Adipose tissue (tissue), 3 donors: ENCODE results near the gene SEC14L2. TPM values are rescaled to one million over a fixed set of nuclear protein-coding genes. Genes with fewer than 3 reads are reported as not detected.

Experiments used
- H3K27ac ChIP-seq: one replicate; pipeline ENCODE4 v1.5.1; 2013; ENCODE audit warnings: low read depth, low read length
- WGBS, 3 donors: extraction: QIAGEN DNeasy Blood & Tissue Kit; methylation state at CpG; one replicate each; pipeline ENCODE4 v1.1.7; 2013; 5-methylcytosine and 5-hydroxymethylcytosine counted together
- polyA plus RNA-seq, 3 donors: library from polyadenylated mRNA; stranded (reverse); fragments of 200-250 nt; gene quantifications; one replicate each; pipeline ENCODE4 v1.2.3, GENCODE V29; 2013
- donor health status: healthy with polysubstance abuse.
- donor health status: Bipolar disorder and iron deficiency.
- donor health status: healthy.

Gene SEC14L2
- polyA plus RNA-seq, 3 donors, result 2.7 to 3.8 (median 3.6) TPM

DNA sequence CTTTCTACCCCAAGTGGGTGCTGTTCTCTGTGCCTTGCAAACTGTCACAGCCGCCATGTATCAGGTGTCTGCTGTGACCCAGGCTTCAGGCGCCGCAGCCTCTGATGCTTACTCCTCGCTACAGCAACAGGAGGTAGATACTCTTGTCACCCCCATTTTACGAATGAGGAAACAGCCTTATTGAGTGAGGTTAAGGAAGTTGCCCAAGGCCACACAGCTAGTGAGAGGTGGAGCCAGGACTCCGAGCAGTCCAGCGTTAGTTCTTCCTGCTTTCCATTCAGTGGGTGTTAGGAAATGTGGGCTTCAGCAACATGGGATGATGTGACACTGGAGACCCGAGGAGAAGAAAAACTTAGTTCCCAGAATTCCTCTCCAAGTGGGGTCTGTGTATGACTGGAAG lies 23.9 kb upstream of the SEC14L2 start:
- 43 to 58% (median 44%) methylated on average over 8 of the region's 8 CpGs for WGBS, 3 donors
- no peak overlapping the region for H3K27ac ChIP-seq

DNA sequence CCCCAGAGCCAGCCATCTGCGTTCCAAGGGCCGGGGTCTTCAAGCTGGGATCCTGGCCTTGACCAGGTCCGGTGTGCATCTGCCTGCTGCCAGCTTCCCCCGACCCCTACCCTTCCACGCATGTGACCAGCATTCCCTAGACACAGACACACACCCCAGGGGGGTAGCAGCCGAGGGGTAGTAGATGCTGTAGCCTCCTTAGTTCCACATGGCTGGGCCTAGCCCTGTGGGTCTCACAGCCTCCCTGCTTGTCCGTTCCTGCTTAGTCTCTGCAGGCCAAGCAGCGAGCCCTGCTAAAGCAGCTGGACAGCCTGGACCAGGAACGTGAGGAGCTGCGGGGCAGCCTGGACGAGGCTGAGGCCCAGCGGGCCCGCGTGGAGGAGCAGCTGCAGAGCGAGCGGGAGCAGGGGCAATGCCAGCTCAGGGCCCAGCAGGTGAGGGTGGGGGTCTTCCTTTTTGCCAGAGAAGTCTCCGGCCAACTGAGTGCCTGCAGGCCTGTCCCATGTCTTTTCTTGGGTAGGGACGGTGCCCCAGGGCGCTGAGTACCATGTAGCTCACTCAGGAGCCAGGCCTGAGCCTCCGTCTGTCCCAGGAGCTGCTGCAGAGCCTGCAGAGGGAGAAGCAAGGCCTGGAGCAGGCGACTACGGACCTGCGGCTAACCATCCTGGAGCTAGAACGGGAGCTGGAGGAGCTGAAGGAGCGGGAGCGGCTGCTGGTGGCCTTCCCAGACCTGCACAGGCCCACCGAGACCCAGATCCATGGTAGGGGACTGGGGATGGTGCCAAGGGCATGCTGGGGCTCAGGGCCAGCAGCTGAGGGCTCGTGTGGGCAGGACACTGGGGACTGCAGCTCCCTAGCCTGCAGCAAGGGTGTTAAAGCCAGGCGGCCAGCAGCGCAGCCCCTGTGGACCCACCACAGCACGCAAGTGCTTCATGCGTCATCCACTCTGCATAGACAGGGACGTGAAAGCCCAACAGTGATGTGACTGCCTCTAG lies 23.2 kb upstream of the SEC14L2 start:
- 83 to 86% (median 84%) methylated on average over 33 of the region's 33 CpGs for WGBS, 3 donors
- H3K27ac ChIP-seq, result no peak overlapping the region

DNA sequence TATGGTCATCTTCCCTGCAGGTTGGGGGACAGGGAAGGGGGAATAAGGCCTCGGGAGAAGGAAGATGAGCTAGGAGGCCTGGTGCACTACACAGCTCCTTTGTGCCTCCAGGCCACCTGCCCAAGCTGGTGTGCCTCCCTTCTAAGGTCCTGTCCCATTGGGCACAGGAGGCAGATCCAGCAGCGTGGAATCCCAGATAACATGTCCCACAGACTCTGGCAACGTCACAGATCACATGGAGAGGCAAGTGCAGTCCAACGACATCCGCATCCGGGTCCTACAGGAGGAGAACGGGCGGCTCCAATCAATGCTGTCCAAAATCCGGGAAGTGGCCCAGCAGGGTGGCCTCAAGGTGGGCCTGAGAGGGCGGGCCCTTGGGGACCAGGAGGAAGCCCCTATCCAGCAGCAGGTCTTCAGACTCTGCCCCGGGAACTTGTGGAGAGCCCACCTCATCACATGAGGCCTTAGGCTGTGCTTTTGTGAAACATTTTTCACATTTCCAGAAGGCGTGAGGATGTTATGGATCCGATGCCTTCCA lies 21.4 kb upstream of the SEC14L2 start:
- WGBS, 3 donors, result 92 to 95% (median 93%) methylated on average over 13 of the region's 13 CpGs
- no peak overlapping the region for H3K27ac ChIP-seq

DNA sequence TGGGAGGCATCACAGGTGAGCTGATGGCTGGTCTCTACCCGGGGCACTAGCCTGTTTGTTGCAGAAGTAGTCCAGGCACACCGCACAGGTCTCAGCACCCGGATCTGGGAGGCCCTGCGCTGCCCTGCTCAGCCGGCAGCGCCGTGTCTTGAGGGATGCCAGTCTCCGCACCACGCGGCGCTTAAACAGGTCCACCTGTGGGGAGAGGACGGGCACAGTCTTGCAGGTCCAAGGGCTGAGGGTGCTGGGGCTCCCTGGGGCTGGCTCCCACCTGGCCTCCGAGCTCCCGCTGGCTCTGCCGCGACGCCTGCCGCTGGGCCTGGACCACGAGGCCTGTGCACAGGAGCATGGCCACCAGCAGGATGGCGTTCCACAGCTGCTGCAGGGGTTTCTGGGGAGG lies 16.8 kb upstream of the SEC14L2 start:
- WGBS, 3 donors, result 96% methylated on average over 19 to 20 of the region's 20 CpGs
- no peak overlapping the region for H3K27ac ChIP-seq

DNA sequence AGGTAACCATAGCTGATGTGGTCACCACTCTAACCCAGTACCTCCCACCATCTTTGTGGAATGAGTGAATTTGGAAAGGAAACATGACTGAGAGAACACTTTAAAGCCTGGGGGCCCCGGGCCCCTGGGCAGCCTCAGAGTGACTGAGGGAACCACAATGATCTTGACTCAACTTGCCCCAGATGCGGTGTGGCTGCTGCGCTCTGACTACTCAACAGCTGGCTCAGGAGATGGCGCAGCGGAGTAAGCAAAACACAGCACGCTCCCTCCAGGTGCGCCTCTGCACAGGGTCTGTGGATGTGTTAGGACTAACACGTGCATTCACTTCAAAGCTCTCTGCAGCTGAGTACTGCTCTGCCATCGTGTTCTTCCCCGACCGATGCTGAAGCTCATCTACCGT lies 15.6 kb upstream of the SEC14L2 start:
- 84 to 98% (median 85%) methylated on average over 12 of the region's 12 CpGs for WGBS, 3 donors
- H3K27ac ChIP-seq, result no peak overlapping the region

DNA sequence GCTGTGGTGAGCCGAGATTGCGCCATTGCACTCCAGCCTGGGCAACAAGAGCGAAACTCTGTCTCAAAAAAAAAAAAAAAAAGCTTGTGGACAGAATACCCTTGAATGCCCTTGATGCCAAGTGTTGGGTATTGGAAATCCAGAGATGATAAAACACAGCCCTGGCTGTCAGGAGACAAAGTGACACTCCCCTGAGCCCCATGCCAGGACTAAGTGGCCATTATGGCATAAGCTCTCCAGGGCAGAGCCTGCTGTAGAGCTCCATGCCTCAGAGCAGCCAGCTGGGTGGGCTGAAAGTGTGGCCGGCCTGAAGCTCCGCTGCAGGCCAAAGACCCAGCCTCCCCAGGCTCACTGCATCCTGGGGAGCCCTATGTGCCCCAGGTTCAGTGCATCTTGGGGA lies 14.5 kb upstream of the SEC14L2 start:
- no peak overlapping the region for H3K27ac ChIP-seq
- 88 to 100% (median 90%) methylated on average over 4 to 5 of the region's 5 CpGs for WGBS, 3 donors

DNA sequence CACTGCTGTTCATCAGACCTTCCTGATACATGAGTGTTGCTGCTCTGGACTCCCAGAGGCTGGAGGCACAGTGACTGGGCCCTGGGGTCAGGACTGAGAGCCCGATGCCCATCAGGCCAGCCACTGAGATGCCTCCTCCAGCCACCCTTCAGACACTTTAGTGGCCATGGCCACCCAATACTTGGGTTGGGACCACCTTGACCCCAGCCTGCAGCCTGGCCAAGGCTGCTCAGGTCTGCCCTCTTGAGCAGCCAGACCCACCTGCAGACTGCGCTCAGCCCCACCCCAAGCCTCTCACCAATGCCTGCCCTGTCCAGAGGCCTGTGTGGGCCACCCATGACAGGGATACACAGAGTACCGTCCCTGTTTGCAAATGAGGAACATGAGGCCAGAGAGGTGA lies 13.8 kb upstream of the SEC14L2 start:
- H3K27ac ChIP-seq, result no peak overlapping the region
- 56 to 87% (median 59%) methylated on average over 3 of the region's 3 CpGs for WGBS, 3 donors

DNA sequence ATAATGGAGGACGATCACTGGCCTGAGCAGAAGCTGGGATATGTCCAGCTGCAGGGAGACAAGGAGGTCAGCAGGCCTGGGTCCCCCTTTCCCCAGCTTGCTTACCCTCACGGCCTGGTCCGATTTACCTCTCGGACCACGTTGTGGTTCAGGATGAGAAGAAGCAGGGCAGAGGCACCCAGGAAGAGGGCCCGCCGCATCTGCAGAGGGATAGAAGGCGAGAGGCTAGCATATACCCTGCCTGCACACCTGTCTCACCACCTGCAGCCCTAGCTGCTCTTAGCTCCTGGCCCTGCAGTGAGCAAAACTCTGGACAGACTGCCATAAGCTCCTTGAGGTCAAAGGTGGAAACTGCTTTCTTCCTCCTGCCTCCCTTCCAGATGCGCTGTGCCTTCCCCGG lies 10.9 kb upstream of the SEC14L2 start:
- WGBS, 3 donors, result 92 to 96% (median 94%) methylated on average over 8 to 10 of the region's 10 CpGs
- no peak overlapping the region for H3K27ac ChIP-seq

DNA sequence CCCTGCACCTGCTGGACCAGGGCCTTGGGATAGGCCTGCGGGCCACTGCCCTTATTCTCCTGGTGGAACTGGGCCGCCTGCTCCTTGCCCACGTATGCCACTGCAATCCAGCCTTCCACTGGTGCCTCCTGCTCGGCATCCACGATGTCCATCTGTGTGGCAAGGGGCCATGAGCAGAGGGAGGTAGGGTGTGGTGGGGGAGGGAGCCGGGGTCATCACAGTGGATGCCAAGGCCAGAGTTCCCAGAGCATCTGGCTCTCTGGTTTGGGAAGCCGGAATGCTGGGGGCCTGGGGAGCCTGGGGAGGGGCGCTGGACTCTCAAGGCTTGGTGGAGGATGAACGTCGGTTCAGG lies 10.2 kb upstream of the SEC14L2 start:
- no peak overlapping the region for H3K27ac ChIP-seq
- WGBS, 3 donors, result 21 to 26% (median 26%) methylated on average over 10 of the region's 10 CpGs

DNA sequence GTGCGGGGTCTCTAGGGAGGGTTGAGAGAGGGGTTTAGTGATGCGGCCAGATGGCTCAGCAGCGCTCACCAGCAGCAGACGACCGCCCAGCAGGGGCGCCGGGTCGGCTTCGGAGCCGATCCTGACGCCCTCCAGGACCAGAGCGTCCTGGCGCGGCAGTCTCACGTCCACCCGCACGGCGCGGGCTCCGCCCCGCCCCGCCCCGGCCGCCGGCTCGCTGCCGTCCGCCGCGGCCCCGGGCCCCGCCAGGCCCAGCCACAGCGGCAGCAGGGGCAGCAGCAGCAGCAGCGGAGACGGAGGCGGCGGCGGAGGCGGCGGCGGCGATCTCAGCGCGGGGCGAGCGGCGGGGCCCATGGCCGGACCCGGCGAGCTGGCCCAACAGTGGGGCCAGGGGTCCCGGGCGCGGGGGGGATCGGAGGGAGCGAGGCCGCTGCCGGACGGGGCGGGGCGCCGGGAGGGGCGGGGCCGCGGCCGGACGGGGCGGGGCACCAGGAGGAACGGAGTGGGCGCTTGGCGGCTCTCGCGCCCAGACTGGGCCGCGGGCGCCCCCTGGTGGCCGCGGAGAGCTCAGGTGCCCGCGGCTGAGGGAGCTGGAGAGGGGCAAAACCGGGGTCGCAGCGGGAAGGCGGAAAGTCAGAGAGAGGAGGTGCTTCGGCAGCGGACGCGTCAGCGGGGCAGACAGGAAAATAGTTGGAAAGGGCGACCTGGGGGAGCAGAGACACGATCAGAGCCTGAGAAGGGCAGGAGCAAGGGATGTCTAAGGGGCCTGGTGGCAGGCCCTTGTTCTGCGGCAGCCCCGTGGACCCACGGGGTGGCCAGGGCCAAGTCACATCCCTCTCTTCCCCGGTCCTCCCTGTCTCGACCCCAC lies 9.6 kb upstream of the SEC14L2 start, which contains the start of gene RNF215:
Gene RNF215 (minus strand): TSS at position 452 of the 868 bp plus-strand sequence. CDS start 98 bp downstream, at position 354.
- 1 to 2% (median 2%) methylated on average over 44 to 94 of the region's 95 CpGs for WGBS, 3 donors
- no peak within 1 kb of the TSS for H3K27ac ChIP-seq

DNA sequence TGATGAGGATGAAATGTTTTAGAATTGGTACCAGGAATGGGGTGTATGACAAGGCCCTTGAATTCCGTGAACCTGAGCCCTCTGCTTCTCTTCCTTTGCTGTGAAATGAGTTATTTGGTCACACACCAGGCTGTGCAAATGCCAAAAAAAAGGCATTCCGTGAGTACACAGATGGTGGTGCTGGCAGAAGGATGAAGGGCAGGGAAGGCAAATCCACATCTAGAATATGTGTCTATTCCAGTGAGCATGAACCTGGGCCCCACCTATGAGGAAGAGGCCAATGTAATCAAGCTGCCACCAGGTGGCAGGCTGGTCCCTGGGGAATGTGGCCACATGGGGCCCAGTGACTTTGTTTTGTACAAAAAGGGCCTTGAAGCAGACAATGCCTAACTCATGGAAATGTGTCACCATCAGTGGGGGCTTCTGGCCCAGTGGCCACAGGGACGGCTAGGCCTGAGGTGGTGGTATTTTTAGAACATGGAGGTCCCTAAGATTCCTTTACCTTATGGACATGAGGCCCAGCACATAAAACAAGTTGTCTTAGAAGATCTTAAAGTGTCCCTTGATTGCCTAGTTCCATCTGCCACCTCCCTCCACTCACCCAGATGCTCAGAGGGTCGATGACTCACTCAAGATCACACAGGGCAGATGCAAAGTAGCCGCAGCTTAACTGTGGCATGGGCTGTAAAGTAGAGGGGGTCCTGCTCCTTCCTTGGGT lies 5.7 kb upstream of the SEC14L2 start:
- H3K27ac ChIP-seq, result no peak overlapping the region
- WGBS, 3 donors, result 50 to 73% (median 68%) methylated on average over 5 of the region's 5 CpGs

DNA sequence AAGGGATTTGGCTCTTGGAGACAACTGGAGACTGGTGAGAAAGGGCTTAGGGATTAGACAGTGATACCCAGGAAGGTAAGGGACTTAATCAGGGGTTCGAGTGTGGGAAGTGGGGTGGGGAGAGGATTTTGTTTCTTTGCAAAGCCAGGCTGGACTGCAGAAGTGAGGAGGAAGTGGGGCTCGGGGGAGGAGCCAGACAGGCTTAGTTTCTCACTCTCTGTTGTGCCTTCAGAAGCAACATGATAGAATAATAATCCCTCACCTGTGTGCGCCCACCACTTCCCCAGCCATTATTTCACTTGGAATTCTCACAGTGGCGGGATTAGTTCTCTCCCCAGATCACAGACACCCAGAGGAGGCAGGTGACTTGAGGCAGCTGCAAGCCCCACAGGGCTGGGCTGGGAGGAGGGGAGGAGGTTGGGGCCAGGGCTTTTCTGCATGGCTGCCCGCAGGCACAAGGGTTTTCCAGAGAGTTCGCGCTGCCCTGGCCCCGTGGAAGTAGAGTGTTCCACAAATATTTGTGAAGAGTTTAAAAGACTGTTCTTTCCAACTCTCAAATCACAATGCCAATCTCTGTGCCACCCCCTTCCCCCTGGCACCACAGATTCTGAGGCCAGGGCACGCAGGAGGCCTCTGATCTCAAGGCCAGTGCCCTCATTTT lies 4.0 kb upstream of the SEC14L2 start:
- WGBS, 3 donors, result 68 to 78% (median 69%) methylated on average over 9 of the region's 9 CpGs

DNA sequence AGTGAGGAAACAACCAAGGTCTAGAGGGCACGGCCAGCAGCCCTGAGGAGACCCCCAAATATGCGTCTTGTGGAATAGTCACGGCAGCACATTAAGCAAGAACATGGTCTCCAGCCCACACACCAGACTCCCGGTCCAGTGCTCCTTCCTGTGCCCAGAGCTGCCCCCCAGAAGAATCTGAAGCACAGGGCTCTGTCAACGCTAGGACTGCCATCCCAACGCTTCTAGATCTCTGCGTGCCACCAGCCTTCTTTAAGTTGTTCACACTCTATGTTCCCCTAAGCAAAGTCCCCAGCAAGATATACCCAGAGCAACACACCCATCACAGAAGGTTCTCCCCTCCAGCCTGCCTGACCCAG lies 3.5 kb upstream of the SEC14L2 start:
- 80 to 84% (median 84%) methylated on average over 7 of the region's 7 CpGs for WGBS, 3 donors
- no peak overlapping the region for H3K27ac ChIP-seq

More for the DNA sequence above, 4.0 kb upstream of the SEC14L2 start:
- no peak overlapping the region for H3K27ac ChIP-seq

DNA sequence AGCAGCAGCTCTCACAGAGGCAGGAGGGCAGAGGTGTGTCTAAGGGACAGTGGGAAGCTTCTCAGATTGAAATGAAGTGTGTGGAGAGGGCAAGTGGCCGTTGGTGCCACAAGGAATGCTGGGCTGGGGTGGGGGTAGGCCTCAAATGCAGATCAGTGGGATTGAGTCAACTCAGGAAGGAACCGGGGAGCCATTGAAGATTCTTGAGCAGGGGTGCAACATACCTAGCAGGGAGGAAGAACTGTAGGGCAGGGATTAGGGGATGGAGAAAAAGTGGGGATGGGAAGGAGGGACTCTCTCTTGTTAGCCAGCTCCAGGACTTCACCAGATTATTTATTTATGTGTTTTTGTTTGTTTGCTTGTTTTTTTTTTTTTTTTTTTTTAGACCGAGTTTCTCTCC lies 2.9 kb upstream of the SEC14L2 start:
- 81 to 87% (median 82%) methylated on average over 3 of the region's 3 CpGs for WGBS, 3 donors
- no peak overlapping the region for H3K27ac ChIP-seq

DNA sequence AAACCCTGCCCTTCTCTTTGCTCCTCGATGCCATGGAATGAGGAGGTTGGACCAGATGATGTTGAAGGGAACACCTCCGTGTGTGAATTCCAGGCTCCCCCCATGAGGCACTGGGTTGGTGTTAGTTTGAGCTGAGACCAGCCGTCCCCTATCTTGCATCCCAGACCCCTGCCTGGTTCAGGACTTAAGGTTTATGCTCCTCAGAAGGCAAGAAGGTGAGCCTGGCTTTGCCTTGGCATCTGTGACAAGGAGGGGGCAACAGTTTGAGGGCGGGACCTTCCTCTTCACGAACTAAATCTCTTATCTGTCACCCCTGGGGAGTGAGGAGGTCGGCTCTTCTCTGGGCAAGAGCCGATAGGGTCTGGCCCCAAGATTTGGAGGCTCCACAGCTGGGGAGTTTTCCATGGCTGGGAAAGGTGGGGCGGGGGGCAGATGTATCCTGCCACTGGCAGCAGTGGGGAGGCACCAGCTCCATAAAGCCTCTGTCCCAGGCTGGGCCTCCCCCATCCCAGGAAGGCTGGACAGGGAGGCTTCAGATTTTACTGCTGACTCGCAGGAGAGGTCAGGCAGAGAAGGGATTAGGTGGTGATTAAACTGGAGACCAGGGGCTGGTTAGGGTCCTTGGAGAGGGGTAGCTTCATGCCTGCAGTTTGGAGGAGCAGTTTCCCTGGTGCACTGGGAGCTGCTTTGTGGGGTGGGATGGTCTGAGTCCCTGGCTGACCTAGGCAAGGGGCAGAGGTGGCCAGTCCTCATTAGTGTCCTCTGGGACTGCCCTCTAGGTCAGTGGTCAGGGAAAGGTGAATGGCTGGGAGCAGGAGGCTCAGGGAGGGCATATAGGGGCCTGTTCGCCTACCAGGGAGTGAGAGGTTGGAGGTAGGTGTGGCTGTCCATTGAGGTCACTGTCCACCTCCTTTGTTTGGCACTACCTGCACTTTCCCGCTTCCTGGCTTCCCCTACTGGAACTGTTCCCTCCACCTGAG lies 1.1 kb downstream of the SEC14L2 start:
- no peak overlapping the region for H3K27ac ChIP-seq
- WGBS, 3 donors, result 24 to 28% (median 25%) methylated on average over 11 of the region's 11 CpGs

DNA sequence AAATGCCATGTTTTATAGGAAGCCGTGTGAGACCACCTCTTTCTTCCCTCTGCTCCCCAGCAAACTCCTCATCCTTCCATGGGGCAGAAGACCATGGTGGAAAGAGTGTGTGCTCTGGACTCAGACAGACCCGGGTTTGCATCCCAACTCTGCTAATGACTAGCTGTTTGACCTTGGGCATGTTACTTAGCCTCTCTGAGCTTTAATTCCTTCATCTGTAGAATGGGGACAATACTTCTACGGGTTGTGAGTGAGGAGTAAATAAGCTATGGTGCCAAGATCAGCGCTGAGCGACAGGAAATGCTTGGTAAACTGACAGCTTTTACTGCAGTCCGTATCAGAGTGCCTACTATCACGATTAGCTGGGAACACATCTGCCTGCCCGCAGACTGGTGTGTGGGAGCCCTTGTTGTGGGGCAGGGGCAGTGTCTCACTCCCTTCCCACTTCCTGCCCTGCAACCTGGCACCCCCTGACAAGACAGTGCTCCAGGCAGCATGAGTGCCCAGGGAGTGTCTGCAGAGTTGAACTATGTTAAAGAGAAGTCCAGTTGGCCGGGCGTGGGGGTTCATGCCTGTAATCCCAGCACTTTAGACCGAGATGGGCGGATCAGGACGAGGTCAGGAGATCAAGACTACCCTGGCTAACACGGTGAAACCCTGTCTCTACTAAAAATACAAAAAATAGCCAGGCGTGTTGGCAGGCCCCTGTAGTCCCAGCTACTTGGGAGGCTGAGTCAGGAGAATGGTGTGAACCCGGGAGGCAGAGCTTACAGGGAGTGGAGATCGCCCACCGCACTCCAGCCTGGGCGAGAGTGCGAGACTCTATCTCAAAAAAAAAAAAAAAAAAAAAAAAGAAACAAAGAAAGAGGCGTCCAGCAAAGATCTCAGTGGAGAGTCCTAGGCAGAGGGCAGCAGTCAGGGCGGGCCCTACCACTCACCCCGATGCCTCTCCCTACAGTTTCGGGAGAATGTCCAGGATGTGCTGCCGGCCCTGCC lies 2.2 kb downstream of the SEC14L2 start:
- WGBS, 3 donors, result 48 to 72% (median 55%) methylated on average over 24 to 25 of the region's 25 CpGs
- H3K27ac ChIP-seq, result no peak overlapping the region
